ENCODE results near the gene CDK19. TPM values are rescaled to one million over a fixed set of nuclear protein-coding genes. Genes with fewer than 3 reads are reported as not detected.

The CDK19 gene
- total and polyA plus RNA-seq, 5 donors from 2014 or later, result 1.4 to 16.5 (median 1.6) TPM

DNA sequence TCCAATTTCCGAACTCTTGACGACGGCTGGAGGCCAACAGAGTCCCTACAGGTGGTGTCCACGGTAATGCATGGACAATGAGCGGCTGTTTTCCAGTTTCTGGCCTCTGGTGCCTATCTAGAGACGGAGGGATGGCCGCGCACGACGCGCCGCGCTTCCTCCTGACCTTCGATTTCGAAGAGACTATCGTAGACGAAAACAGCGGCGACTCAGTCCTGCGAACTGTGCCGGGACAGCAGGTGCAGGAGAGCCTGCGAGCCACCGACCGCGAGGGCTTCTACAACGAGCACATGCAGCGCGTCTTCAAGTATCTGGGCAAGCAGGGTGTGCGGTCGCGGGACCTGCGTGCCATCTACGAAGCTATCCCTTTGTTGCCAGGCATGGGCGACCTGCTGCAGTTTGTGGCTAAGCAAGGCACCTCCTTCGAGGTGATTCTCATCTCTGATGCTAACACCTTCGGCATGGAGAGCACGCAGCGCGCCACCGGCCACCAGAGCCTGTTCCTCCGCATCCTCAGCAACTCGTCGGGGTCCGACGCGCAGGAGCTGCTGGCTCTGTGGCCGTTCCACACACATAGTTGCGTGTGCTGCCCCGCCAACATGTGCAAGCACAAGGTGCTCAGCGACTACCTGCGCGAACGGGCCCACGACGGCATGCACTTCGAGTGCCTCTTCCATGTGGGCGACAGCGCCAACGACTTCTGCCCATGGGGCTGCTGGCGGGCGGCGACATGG is 169.4 kb downstream of the CDK19 start:
- Histone ChIP-seq H3K27me3 (ENCODE audit: control insufficient read depth, insufficient read depth, low read length) (no peaks in the 10 kb centered on the region), H3K4me3 (ENCODE audit: low read depth, low read length) (no peak overlapping the region), H3K36me3 (ENCODE audit: control insufficient read depth, insufficient read depth, low read length) (peaks cover 12% of the 10 kb centered on the region), H3K27ac (ENCODE audit: insufficient read depth, low read length, poor library complexity, severe bottlenecking) (no peak overlapping the region), H3K4me1 (ENCODE audit: control insufficient read depth, insufficient read depth, low read length, poor library complexity, severe bottlenecking) (no peaks in the 10 kb centered on the region), H3K9me3 (ENCODE audit: control insufficient read depth in 2 of 2, low read length in 2 of 2) (no peaks in the 10 kb centered on the region)
- Mint-ChIP-seq H3K4me3 (no peak overlapping the region), H3K27ac (no peak overlapping the region), H3K27me3 (no peaks in the 10 kb centered on the region), H3K4me1 (peaks cover 3 to 19% (median 7%) of the 10 kb centered on the region in 4 donors), H3K9me3 (no peaks in the 10 kb centered on the region), H3K36me3 (peaks cover 19% of the 10 kb centered on the region)
- ATAC-seq (ENCODE audit: low read depth in 2 of 2) (no peak), DNase-seq (no peak)

DNA sequence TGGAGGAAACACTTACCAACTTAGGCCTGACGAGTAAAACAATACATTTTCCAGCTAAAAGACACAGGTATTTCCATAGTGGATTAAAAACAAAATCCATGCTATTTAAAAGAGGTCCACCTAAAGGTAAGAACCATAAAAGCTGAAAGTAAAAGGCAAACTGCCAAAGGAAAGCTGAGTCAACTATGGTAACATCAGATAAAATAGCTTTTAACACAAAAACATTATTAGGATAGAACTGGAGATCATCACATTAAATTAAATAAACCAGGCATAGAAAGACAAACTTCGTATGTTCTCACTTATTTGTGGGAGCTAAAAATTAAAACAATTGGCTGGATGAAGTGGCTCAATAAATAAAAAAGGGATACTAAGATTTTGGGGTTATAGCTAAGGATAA is 172.1 kb downstream of the CDK19 start:
- Histone ChIP-seq H3K27ac (ENCODE audit: insufficient read depth, low read length, poor library complexity, severe bottlenecking) (no peak overlapping the region), H3K4me1 (ENCODE audit: control insufficient read depth, insufficient read depth, low read length, poor library complexity, severe bottlenecking) (no peaks in the 10 kb centered on the region), H3K9me3 (ENCODE audit: control insufficient read depth in 2 of 2, low read length in 2 of 2) (no peaks in the 10 kb centered on the region), H3K27me3 (ENCODE audit: control insufficient read depth, insufficient read depth, low read length) (no peaks in the 10 kb centered on the region), H3K36me3 (ENCODE audit: control insufficient read depth, insufficient read depth, low read length) (peaks cover 18% of the 10 kb centered on the region), H3K4me3 (ENCODE audit: low read depth, low read length) (no peak overlapping the region)
- no peak overlapping the region for H3K27ac Mint-ChIP-seq
- no peak for DNase-seq
- H3K4me3 Mint-ChIP-seq, result no peak overlapping the region
- peaks cover 20% of the 10 kb centered on the region for H3K36me3 Mint-ChIP-seq
- H3K4me1 Mint-ChIP-seq, result peaks cover 2 to 13% (median 4%) of the 10 kb centered on the region in 4 donors
- no peaks in the 10 kb centered on the region for H3K9me3 Mint-ChIP-seq
- H3K27me3 Mint-ChIP-seq, result no peaks in the 10 kb centered on the region
- no peak for ATAC-seq (ENCODE audit: low read depth in 2 of 2)

GRCh38 chr6:110642711-110643110 is 172.6 kb downstream of the CDK19 start:
- H3K9me3 ChIP-seq (ENCODE audit: control insufficient read depth in 2 of 2, low read length in 2 of 2), result no peaks in the 10 kb centered on the region
- peaks cover 18% of the 10 kb centered on the region for H3K36me3 ChIP-seq (ENCODE audit: control insufficient read depth, insufficient read depth, low read length)
- no peak for ATAC-seq (ENCODE audit: low read depth in 2 of 2)
- no peak overlapping the region for H3K4me3 ChIP-seq (ENCODE audit: low read depth, low read length)
- H3K4me1 ChIP-seq (ENCODE audit: control insufficient read depth, insufficient read depth, low read length, poor library complexity, severe bottlenecking), result no peaks in the 10 kb centered on the region
- Mint-ChIP-seq H3K27ac (no peak overlapping the region), H3K4me1 (peaks cover 0 to 12% (median 3%) of the 10 kb centered on the region in 4 donors), H3K9me3 (no peaks in the 10 kb centered on the region), H3K27me3 (no peaks in the 10 kb centered on the region), H3K36me3 (peaks cover 21% of the 10 kb centered on the region), H3K4me3 (no peak overlapping the region)
- H3K27ac ChIP-seq (ENCODE audit: insufficient read depth, low read length, poor library complexity, severe bottlenecking), result no peak overlapping the region
- DNase-seq, result no peak
- no peaks in the 10 kb centered on the region for H3K27me3 ChIP-seq (ENCODE audit: control insufficient read depth, insufficient read depth, low read length)

GRCh38 chr6:110636781-110637180 is 178.5 kb downstream of the CDK19 start:
- H3K27ac ChIP-seq (ENCODE audit: insufficient read depth, low read length, poor library complexity, severe bottlenecking), result no peak overlapping the region
- no peaks in the 10 kb centered on the region for H3K27me3 ChIP-seq (ENCODE audit: control insufficient read depth, insufficient read depth, low read length)
- no peak for DNase-seq
- Mint-ChIP-seq H3K4me1 (peaks cover 0 to 10% (median 7%) of the 10 kb centered on the region in 4 donors), H3K27me3 (no peaks in the 10 kb centered on the region), H3K27ac (peak overlapping the region in 1 of 3 donors; percentile 91), H3K9me3 (no peaks in the 10 kb centered on the region), H3K36me3 (peaks cover 31% of the 10 kb centered on the region), H3K4me3 (no peak overlapping the region)
- H3K9me3 ChIP-seq (ENCODE audit: control insufficient read depth in 2 of 2, low read length in 2 of 2), result no peaks in the 10 kb centered on the region
- no peaks in the 10 kb centered on the region for H3K4me1 ChIP-seq (ENCODE audit: control insufficient read depth, insufficient read depth, low read length, poor library complexity, severe bottlenecking)
- ATAC-seq (ENCODE audit: low read depth in 2 of 2), result no peak
- no peak overlapping the region for H3K4me3 ChIP-seq (ENCODE audit: low read depth, low read length)
- peaks cover 6% of the 10 kb centered on the region for H3K36me3 ChIP-seq (ENCODE audit: control insufficient read depth, insufficient read depth, low read length)

- H3K4me1 ChIP-seq (ENCODE audit: control insufficient read depth, insufficient read depth, low read length, poor library complexity, severe bottlenecking), result no peaks in the 10 kb centered on the region
- no peaks in the 10 kb centered on the region for H3K9me3 Mint-ChIP-seq
- peaks cover 2 to 21% (median 10%) of the 10 kb centered on the region in 4 donors for H3K4me1 Mint-ChIP-seq
- H3K4me3 Mint-ChIP-seq, result no peak overlapping the region
- H3K27me3 Mint-ChIP-seq, result no peaks in the 10 kb centered on the region
- no peak overlapping the region for H3K27ac ChIP-seq (ENCODE audit: insufficient read depth, low read length, poor library complexity, severe bottlenecking)
- peaks cover 27% of the 10 kb centered on the region for H3K36me3 Mint-ChIP-seq
- H3K36me3 ChIP-seq (ENCODE audit: control insufficient read depth, insufficient read depth, low read length), result peaks cover 6% of the 10 kb centered on the region
- H3K27me3 ChIP-seq (ENCODE audit: control insufficient read depth, insufficient read depth, low read length), result no peaks in the 10 kb centered on the region
- ATAC-seq (ENCODE audit: low read depth in 2 of 2), result no peak
- H3K4me3 ChIP-seq (ENCODE audit: low read depth, low read length), result no peak overlapping the region
- no peak for DNase-seq
- H3K27ac Mint-ChIP-seq, result no peak overlapping the region
- no peaks in the 10 kb centered on the region for H3K9me3 ChIP-seq (ENCODE audit: control insufficient read depth in 2 of 2, low read length in 2 of 2)
Observed at GRCh38 chr6:110635096-110635495, 180.2 kb downstream of the CDK19 start.

GRCh38 chr6:110633731-110634213 is 181.5 kb downstream of the CDK19 start:
- peaks cover 2 to 21% (median 9%) of the 10 kb centered on the region in 4 donors for H3K4me1 Mint-ChIP-seq
- Histone ChIP-seq H3K27me3 (ENCODE audit: control insufficient read depth, insufficient read depth, low read length) (no peaks in the 10 kb centered on the region), H3K9me3 (ENCODE audit: control insufficient read depth in 2 of 2, low read length in 2 of 2) (no peaks in the 10 kb centered on the region), H3K4me1 (ENCODE audit: control insufficient read depth, insufficient read depth, low read length, poor library complexity, severe bottlenecking) (no peaks in the 10 kb centered on the region), H3K4me3 (ENCODE audit: low read depth, low read length) (no peak overlapping the region), H3K36me3 (ENCODE audit: control insufficient read depth, insufficient read depth, low read length) (no peaks in the 10 kb centered on the region), H3K27ac (ENCODE audit: insufficient read depth, low read length, poor library complexity, severe bottlenecking) (no peak overlapping the region)
- peaks cover 0 to 1% (median 0%) of the 10 kb centered on the region in 7 donors for H3K9me3 Mint-ChIP-seq
- no peak overlapping the region for H3K27ac Mint-ChIP-seq
- no peak for DNase-seq
- H3K27me3 Mint-ChIP-seq, result no peaks in the 10 kb centered on the region
- H3K4me3 Mint-ChIP-seq, result no peak overlapping the region
- H3K36me3 Mint-ChIP-seq, result peaks cover 22% of the 10 kb centered on the region
- ATAC-seq (ENCODE audit: low read depth in 2 of 2), result no peak

GRCh38 chr6:110629153-110629552 is 186.1 kb downstream of the CDK19 start:
- H3K4me1 Mint-ChIP-seq, result peaks cover 2 to 18% (median 5%) of the 10 kb centered on the region in 4 donors
- H3K36me3 ChIP-seq (ENCODE audit: control insufficient read depth, insufficient read depth, low read length), result peaks cover 2% of the 10 kb centered on the region
- ATAC-seq (ENCODE audit: low read depth in 2 of 2) (no peak), DNase-seq (no peak)
- H3K9me3 Mint-ChIP-seq, result peaks cover 0 to 1% (median 0%) of the 10 kb centered on the region in 7 donors
- no peaks in the 10 kb centered on the region for H3K4me1 ChIP-seq (ENCODE audit: control insufficient read depth, insufficient read depth, low read length, poor library complexity, severe bottlenecking)
- H3K9me3 ChIP-seq (ENCODE audit: control insufficient read depth in 2 of 2, low read length in 2 of 2), result no peaks in the 10 kb centered on the region
- no peaks in the 10 kb centered on the region for H3K27me3 Mint-ChIP-seq
- H3K27ac ChIP-seq (ENCODE audit: insufficient read depth, low read length, poor library complexity, severe bottlenecking), result no peak overlapping the region
- H3K27me3 ChIP-seq (ENCODE audit: control insufficient read depth, insufficient read depth, low read length), result no peaks in the 10 kb centered on the region
- H3K36me3 Mint-ChIP-seq, result peaks cover 15% of the 10 kb centered on the region
- no peak overlapping the region for H3K27ac Mint-ChIP-seq
- H3K4me3 Mint-ChIP-seq, result no peak overlapping the region
- H3K4me3 ChIP-seq (ENCODE audit: low read depth, low read length), result no peak overlapping the region

GRCh38 chr6:110628330-110628729 is 186.9 kb downstream of the CDK19 start:
- Histone ChIP-seq H3K27me3 (ENCODE audit: control insufficient read depth, insufficient read depth, low read length) (no peaks in the 10 kb centered on the region), H3K36me3 (ENCODE audit: control insufficient read depth, insufficient read depth, low read length) (peaks cover 2% of the 10 kb centered on the region), H3K9me3 (ENCODE audit: control insufficient read depth in 2 of 2, low read length in 2 of 2) (no peaks in the 10 kb centered on the region), H3K4me3 (ENCODE audit: low read depth, low read length) (no peak overlapping the region), H3K27ac (ENCODE audit: insufficient read depth, low read length, poor library complexity, severe bottlenecking) (no peak overlapping the region), H3K4me1 (ENCODE audit: control insufficient read depth, insufficient read depth, low read length, poor library complexity, severe bottlenecking) (no peaks in the 10 kb centered on the region)
- Mint-ChIP-seq H3K9me3 (peaks cover 0 to 1% (median 0%) of the 10 kb centered on the region in 7 donors), H3K27me3 (no peaks in the 10 kb centered on the region), H3K4me1 (peaks cover 2 to 18% (median 5%) of the 10 kb centered on the region in 4 donors), H3K36me3 (peaks cover 15% of the 10 kb centered on the region), H3K27ac (no peak overlapping the region), H3K4me3 (no peak overlapping the region)
- no peak for DNase-seq
- ATAC-seq (ENCODE audit: low read depth in 2 of 2), result no peak
